Measurements from ENCODE around the gene TMEM203.

TMEM203 gene

DNA sequence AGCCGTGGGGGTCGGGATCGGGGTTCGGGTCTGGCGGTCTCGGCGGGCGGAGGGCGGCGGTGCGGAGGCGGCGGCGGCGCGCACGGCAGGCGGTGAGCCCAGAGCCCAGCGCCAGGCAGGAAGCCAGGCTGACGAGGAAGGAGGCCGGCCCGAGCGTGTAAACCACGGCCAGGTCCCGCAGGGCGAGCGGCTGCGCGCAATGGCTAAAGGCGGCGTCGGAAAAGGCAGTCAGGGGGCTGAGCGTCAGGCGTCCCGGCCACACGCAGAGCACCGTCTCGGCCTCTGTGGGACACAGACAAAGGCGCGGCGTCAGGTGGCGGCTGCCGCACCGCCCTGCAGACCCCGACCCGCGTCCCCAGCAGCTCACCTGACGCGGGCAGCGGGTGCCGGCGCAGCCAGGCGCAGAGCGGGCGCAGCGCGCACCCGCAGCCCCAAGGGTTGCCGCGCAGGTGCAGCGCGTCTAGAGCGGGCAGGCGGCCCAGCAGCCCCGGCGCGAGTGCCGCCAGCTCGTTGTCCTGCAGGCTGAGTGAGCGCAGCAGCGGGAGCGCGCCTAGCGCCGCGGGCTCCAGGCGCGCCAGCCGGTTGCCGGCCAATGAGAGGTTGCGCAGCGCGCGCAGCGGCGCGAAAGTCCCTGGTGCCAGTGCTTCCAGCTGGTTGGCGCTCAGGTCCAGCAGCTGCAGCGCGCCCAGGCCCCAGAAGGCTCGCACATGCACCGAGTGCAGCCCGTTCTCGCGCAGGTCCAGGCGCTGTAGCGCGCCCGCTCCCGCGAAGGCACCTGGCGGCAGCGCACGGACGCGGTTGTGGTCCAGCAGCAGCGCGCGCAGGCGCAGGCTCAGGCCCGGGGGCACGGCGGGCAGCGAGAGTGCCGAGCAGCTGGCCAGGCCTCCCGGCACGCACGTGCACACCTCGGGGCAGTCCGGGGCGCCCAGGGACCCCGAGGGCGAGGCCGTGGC lies 36.3 kb downstream of the TMEM203 start:
- H3K4me3 ChIP-seq (ENCODE audit: low read length), result peak overlapping the region; percentile 14
- no peak for DNase-seq (ENCODE audit: low read depth)
- TF ChIP-seq, protein P1, sequence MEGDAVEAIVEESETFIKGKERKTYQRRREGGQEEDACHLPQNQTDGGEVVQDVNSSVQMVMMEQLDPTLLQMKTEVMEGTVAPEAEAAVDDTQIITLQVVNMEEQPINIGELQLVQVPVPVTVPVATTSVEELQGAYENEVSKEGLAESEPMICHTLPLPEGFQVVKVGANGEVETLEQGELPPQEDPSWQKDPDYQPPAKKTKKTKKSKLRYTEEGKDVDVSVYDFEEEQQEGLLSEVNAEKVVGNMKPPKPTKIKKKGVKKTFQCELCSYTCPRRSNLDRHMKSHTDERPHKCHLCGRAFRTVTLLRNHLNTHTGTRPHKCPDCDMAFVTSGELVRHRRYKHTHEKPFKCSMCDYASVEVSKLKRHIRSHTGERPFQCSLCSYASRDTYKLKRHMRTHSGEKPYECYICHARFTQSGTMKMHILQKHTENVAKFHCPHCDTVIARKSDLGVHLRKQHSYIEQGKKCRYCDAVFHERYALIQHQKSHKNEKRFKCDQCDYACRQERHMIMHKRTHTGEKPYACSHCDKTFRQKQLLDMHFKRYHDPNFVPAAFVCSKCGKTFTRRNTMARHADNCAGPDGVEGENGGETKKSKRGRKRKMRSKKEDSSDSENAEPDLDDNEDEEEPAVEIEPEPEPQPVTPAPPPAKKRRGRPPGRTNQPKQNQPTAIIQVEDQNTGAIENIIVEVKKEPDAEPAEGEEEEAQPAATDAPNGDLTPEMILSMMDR (conservative IDR thresholded peaks at IDR 0.05; ENCODE audit: low read depth, low read length), result no peak

DNA sequence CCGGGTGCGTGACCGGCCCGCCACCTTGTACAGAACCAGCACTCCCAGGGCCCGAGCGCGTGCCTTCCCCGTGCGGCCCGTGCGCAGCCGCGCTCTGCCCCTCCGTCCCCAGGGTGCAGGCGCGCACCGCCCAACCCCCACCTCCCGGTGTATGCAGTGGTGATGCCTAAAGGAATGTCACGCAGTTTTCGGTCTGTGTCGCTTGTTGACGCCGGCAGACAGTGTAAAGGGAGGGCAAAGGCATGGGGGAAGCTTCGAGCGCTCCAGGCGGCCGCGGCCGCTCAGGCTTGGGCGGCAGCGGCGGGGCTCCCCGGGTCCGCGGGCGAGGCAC lies 36.9 kb downstream of the TMEM203 start:
- no peak overlapping the region for H3K4me3 ChIP-seq (ENCODE audit: low read length)
- TF ChIP-seq, protein P1 (conservative IDR thresholded peaks at IDR 0.05; ENCODE audit: low read depth, low read length), result no peak
- no peak for DNase-seq (ENCODE audit: low read depth)

DNA sequence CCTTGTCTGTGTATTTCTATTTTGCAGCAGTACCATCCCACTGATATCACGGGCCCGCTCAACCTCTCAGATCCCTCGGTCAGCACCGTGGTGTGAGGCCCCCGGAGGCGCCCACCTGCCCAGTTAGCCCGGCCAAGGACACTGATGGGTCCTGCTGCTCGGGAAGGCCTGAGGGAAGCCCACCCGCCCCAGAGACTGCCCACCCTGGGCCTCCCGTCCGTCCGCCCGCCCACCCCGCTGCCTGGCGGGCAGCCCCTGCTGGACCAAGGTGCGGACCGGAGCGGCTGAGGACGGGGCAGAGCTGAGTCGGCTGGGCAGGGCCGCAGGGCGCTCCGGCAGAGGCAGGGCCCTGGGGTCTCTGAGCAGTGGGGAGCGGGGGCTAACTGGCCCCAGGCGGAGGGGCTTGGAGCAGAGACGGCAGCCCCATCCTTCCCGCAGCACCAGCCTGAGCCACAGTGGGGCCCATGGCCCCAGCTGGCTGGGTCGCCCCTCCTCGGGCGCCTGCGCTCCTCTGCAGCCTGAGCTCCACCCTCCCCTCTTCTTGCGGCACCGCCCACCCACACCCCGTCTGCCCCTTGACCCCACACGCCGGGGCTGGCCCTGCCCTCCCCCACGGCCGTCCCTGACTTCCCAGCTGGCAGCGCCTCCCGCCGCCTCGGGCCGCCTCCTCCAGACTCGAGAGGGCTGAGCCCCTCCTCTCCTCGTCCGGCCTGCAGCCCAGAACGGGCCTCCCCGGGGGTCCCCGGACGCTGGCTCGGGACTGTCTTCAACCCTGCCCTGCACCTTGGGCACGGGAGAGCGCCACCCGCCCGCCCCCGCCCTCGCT lies 37.5 kb downstream of the TMEM203 start:
- TF ChIP-seq, protein P1 (conservative IDR thresholded peaks at IDR 0.05; ENCODE audit: low read depth, low read length), result no peak
- H3K4me3 ChIP-seq (ENCODE audit: low read length), result no peak overlapping the region
- DNase-seq (ENCODE audit: low read depth), result no peak

DNA sequence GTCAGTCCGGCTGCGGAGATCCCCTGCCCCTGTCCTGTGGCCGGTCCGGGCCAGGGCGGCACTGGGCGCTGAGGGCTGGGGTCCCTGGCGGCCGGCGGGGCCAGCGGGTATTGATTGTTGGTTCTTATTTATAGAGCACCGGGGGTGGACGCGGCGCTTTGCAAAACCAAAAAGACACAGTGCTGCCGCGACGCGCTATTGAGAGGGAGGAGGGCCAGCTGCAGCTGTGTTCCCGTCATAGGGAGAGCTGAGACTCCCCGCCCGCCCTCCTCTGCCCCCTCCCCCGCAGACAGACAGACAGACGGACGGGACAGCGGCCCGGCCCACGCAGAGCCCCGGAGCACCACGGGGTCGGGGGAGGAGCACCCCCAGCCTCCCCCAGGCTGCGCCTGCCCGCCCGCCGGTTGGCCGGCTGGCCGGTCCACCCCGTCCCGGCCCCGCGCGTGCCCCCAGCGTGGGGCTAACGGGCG lies 38.1 kb downstream of the TMEM203 start:
- TF ChIP-seq, protein P1 (conservative IDR thresholded peaks at IDR 0.05; ENCODE audit: low read depth, low read length), result no peak
- DNase-seq (ENCODE audit: low read depth), result no peak
- no peak overlapping the region for H3K4me3 ChIP-seq (ENCODE audit: low read length)

DNA sequence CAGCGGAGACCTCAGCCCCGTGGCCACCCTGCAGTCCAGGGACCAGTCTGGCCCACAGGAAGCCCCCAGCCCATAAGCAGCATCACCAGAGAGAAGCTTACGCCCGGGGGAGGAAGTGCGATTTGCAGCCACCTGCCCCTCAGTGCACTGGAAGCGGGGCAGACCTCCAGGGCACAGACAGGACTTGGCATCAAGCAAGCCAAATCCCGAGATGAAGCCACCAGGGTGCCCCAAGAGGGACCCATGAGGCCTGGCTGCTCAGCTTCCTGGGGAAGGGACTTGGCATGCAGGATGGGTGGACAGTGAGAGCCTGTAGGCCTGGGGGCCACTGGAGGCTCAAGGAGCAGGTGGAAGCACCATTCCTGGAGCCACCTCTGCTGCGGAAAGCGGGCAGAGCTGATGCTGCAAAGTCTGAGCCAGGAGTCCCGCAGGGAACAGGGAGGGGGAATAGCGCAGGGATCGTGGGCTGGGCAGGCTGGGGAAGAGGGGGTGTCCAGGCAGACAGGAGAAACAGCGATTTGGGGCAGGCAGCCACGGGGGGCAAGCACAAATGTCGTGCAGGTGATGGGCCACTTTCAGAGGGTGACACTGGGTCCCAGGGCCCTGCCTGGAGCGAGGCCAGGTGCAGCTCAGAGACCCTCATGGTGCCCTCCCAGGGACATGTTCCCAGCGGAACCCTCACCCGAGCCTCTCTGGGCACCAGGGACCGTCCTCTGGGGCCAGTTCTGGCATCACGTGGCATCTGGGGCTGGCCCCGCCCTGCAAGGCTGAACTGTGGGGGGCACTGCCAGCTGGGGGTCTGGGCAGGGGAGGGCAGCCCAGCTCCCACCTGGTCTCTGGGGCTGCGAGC lies 38.8 kb downstream of the TMEM203 start:
- H3K4me3 ChIP-seq (ENCODE audit: low read length), result no peak overlapping the region
- TF ChIP-seq, protein P1 (conservative IDR thresholded peaks at IDR 0.05; ENCODE audit: low read depth, low read length), result no peak
- DNase-seq (ENCODE audit: low read depth), result no peak

DNA sequence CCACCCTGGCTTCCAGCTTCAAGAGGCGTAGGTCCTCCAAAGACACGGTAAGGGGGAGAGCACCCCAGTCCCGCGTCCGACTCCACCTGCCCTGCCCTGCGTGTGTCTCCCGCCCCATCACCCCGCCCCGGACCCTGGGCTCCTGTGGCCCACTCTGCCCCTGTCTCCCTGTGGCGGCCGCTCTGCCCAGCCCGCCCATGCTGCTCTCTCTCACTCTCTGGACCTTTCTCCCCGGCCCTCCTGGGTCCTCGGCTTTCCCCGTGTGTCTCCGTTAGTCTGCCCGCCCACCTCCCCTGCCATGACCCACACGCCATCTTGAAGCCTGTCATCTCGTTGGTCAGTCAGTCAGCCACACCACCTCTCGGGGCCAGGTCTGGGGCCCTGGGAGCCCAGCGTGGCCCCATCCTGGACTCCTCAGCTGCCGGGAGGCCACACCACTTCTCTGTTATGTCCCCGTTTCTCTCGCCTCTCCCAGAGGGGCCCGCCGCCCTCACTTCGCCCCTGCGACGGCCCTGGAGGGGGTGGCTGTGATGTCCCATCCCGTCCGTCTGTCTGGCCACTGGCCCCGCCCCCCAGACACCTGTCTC lies 40.1 kb downstream of the TMEM203 start:
- no peak for DNase-seq (ENCODE audit: low read depth)
- TF ChIP-seq, protein P1 (conservative IDR thresholded peaks at IDR 0.05; ENCODE audit: low read depth, low read length), result no peak
- no peak overlapping the region for H3K4me3 ChIP-seq (ENCODE audit: low read length)
